ENCODE data around the gene TBC1D16.

DNA sequence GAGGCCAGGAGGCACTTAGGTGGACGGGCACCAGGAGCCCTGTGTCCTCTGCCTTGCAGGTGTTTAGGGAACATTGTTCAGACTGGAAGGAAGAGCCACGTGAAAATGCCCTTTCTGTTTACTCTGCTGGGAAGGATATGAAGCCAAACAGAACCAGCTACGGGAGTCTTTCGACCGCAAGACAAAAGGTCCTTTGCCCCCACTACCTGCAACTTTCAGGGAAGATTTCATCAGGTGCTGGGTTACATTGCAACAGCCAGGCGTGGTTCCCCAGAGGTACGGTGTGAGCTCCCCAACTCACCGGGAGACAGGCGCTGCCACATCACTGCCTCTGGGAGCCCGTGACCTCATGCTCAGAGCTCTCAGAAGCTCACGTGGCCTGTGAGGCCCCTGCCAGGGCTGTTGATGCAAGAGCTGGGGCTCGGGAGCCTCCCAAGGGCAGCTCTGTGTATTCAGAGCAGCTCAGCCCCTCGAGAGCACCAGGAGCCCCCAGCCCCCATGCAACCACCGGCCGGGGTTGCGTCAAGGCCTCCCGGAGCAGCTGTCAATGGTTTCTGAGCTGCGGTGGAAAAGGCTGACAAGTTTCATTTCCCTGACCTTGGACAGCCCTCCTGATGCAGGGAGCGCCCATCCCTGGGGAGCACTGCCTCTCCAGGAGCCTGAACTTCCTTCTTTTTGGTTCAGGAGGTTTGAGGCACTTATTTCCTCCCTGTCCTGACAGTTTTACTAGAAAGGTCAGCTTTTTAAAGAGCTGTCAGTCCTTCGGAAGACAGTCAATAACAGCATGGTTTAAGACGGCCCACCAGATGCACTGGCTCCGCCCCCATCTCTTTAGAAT lies 42.1 kb downstream of the TBC1D16 start:
- TF ChIP-seq, protein P1, sequence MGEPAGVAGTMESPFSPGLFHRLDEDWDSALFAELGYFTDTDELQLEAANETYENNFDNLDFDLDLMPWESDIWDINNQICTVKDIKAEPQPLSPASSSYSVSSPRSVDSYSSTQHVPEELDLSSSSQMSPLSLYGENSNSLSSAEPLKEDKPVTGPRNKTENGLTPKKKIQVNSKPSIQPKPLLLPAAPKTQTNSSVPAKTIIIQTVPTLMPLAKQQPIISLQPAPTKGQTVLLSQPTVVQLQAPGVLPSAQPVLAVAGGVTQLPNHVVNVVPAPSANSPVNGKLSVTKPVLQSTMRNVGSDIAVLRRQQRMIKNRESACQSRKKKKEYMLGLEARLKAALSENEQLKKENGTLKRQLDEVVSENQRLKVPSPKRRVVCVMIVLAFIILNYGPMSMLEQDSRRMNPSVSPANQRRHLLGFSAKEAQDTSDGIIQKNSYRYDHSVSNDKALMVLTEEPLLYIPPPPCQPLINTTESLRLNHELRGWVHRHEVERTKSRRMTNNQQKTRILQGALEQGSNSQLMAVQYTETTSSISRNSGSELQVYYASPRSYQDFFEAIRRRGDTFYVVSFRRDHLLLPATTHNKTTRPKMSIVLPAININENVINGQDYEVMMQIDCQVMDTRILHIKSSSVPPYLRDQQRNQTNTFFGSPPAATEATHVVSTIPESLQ (CRISPR knock-in tag; IDR thresholded peaks at IDR 0.05), result no peak
- TF ChIP-seq JUN (CRISPR knock-in tag; IDR thresholded peaks at IDR 0.05) (no peak), FOXP4 (CRISPR knock-in tag; IDR thresholded peaks at IDR 0.05) (no peak), SMAD3 (CRISPR knock-in tag; IDR thresholded peaks at IDR 0.05; ENCODE audit: borderline replicate concordance) (no peak), CTCF (IDR thresholded peaks at IDR 0.05) (no peak), TCF7 (CRISPR knock-in tag; IDR thresholded peaks at IDR 0.05; ENCODE audit: low read depth) (no peak), NR3C1 (CRISPR knock-in tag; conservative IDR thresholded peaks at IDR 0.05; ENCODE audit: low read depth) (no peak), ZNF263 (CRISPR knock-in tag; IDR thresholded peaks at IDR 0.05; ENCODE audit: low read depth) (no peak), E2F4 (CRISPR knock-in tag; IDR thresholded peaks at IDR 0.05; ENCODE audit: borderline replicate concordance, low read depth) (no peak), ZNF232 (CRISPR knock-in tag; IDR thresholded peaks at IDR 0.05) (no peak)
- TF ChIP-seq, protein P2, sequence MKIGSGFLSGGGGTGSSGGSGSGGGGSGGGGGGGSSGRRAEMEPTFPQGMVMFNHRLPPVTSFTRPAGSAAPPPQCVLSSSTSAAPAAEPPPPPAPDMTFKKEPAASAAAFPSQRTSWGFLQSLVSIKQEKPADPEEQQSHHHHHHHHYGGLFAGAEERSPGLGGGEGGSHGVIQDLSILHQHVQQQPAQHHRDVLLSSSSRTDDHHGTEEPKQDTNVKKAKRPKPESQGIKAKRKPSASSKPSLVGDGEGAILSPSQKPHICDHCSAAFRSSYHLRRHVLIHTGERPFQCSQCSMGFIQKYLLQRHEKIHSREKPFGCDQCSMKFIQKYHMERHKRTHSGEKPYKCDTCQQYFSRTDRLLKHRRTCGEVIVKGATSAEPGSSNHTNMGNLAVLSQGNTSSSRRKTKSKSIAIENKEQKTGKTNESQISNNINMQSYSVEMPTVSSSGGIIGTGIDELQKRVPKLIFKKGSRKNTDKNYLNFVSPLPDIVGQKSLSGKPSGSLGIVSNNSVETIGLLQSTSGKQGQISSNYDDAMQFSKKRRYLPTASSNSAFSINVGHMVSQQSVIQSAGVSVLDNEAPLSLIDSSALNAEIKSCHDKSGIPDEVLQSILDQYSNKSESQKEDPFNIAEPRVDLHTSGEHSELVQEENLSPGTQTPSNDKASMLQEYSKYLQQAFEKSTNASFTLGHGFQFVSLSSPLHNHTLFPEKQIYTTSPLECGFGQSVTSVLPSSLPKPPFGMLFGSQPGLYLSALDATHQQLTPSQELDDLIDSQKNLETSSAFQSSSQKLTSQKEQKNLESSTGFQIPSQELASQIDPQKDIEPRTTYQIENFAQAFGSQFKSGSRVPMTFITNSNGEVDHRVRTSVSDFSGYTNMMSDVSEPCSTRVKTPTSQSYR (CRISPR knock-in tag; IDR thresholded peaks at IDR 0.05), result no peak
